Skin of body (tissue), 2 donors: ENCODE data around the gene MCOLN3. TPM values are rescaled to one million over a fixed set of nuclear protein-coding genes. Genes with fewer than 3 reads are reported as not detected.
A peak's percentile ranks its signal among the peaks of the same experiment; 100 is the strongest.
"Not testable (repeated sequence)": the region's sequence is repeated elsewhere in the genome, so short reads cannot be mapped to it uniquely, and the experiment has no call there.

Source experiments
- DNase-seq: peaks from one replicate; lab custom pipeline; 2025; lab: John Stamatoyannopoulos, UW
- total RNA-seq: library from RNA; depleted of rRNA; stranded (reverse); fragments of >200 nt; gene quantifications from one replicate; pipeline ENCODE4 v1.2.3, GENCODE V29; 2014

Gene MCOLN3
- total RNA-seq, 1 donor from 2014 or later: 1.6 TPM

DNA sequence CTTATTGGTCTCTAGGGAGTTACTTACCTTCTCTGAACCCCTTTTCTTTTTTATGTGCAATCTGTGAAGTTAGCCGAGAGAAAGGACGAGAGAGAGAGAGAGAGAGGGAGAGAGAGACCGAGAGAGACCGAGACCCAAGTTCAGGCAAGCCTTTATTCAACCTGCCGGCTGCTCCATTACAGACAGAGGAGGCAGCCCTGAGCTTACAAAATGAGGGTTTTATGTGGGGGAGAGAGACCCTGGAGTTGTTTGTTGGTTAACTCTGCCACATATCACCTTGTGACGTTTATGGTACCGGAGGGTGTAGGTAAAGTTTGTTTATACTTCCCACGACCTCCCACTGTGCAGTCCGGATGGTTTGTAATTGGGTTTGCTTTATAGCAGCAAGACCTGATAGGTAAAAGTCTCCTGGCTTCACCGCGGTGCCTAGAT lies 1.5 kb upstream of the MCOLN3 start:
- no peak for DNase-seq

DNA sequence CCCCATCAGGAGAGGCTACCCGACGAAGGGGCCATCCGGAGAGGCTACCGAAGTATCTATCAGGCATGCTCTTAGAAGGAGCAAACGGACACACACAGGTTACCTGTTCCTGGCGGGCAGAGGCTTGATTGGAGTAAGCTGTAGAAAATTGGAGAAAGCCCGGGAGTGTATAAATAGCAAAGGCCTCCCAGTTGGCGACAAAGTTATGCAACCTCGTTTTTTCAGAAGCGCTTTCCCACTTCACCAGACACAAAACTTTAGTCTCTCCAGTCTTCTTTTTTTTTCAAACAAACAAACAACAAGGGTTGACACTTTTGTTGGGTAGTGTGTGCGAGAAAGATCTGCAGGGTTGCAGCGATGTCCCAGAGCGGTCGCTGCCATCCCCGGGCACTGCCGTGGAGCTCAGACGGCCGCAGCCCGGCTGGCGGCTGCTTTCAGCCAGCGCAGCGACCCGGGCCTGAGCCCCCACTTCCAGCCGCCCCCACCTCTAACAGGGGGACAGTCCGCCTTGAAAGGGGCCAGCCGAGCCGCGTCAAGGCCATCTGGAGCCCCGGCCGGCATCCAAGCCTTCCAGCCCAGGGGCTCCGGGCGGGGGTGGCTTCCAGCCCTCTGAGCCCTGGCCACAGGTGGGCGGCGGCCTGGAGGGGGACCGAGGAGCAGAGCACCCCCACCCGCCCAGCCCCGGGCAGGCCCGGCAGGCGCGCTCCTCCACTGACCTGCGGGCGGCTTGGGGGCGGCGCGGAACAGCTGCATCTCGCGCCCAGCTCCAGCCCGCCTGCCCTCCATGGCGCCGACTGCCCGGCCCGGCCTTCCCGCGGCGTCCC lies 616 bp downstream of the MCOLN3 start:
- DNase-seq: no peak

GRCh38 chr1:85047144-85047471 lies 1.2 kb downstream of the MCOLN3 start:
- no peak for DNase-seq

- DNase-seq: no peak
Observed at GRCh38 chr1:85042413-85042812, 5.9 kb downstream of the MCOLN3 start.

DNA sequence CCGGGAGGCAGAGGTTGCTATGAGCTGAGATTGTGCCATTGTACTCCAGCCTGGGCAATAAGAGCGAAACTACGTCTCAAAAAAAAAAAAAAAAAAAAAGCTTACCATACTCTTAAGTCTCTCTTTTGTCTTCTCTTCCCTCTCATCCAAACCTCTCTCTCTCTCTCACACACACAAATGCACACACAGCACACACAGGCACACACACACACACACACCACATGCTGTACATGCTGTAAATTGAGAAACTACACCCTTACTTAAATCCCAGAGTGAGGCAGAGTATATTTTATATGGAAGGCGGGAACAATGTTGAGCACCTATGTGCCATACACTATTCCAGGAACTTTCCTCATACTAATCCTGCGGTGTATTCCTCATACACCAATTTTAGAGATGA lies 6.5 kb downstream of the MCOLN3 start:
- DNase-seq: no peak

DNA sequence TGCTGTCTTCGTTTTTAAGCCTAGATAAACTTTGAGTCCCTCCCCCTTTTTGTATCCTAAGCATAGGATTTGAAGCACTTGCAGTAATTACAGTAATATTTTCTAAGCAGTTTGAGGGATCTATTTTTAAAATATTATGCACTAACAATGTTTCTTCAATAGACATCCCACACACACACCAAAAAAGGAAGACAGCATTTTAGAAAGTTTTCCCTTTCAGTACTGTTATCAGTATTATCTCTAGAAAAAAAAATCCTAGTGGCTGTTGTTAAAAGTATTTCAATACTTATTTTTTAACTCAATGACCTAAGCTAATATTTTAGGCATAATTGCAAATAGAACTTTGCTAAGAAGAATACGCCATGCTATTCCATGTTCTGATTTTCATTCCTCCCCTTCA lies 15.1 kb downstream of the MCOLN3 start:
- no peak for DNase-seq

DNA sequence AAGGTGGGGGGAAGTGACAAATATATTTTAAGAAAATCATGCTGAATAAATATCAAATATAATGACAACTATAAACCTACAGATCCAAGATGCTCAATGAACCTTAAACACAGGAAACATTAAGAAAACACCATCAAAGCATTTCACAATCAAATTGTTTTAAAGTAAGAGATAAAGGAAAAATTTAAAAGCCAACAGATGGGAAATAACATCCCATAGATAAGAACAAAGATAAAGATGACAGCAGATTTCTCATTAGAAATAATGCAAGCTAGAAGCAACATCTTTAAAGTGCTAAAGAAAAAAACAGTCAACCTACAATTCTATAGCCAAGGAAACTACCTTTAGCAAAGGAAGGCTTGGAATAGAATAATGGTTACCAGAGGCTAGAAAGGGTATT lies 17.8 kb downstream of the MCOLN3 start:
- no peak for DNase-seq

- DNase-seq: no peak
Observed at GRCh38 chr1:85028151-85028550, 20.1 kb downstream of the MCOLN3 start.

DNA sequence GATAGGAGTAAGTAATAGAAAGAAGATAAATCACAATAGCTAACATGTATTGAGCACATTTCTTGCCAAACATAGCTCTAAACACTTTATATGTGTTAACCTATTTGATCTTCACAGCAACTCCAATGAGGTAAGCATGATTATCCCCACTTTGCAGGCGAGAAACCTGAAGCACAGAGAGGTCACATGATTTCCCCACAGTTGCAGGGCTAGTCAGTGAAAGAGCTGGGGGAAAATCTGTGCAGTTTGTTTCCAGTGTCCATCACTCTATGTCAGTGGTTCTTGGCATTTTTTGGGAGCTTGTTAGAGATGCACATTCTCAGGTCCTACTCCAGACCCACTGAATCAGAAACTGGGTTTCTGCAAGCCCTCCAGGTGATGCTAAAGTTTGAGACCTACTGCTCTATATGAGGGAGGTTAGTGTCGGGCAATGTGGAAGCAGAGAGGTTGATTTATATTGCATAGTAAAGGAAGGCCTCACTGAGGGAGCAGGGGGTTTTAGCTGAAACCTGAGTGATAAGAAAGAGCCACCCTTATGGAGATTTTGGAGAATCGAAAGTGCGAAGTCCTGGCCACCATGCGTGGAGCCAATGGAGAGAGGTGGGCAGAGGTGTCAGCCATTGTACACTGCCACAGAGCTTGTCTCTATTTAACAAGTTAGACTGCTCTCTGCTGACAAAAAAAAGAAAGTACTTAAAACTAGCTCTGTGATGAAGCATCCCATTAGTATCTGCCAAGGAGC lies 20.9 kb downstream of the MCOLN3 start:
- DNase-seq: no peak

DNA sequence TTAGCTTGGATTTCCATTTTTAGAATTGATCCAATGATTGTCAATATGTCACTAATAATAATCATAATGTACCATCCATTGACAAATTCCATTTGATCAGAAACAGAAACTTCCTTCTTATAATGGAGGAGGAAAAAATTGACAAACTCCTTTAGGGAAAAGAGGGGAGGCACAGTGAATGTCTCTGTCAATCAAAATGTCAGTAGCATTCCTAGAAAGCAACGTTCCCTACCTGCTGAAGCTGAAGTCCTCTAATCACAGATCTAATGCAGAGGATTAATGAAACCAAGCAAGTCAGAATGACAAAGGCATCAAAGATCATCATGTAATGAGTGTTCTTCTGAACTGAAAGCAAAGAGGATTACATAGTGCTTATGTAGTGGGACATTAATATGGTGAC lies 22.4 kb downstream of the MCOLN3 start:
- DNase-seq: no peak

GRCh38 chr1:85024736-85025135 lies 23.6 kb downstream of the MCOLN3 start:
- DNase-seq: no peak

DNA sequence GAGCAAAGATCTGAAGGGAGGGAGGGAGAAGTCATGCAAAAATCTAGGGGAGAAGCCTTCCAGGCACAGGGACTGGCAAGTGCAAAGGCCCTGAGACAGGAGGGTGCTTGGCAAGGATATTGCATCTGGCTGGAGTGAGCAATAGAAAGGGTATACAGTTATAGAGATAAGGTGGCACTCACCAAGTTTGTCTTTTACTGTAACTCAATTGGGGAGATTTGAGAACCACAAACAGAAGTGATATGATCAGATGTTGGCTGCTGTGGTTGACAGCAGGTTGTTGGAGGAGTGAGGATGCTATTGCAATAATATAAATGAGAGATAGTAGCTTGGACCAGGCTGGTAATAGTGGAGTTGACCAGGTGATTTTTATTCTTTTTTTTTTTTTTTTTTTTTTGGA lies 25.6 kb downstream of the MCOLN3 start:
- DNase-seq: no peak

GRCh38 chr1:85019994-85020393 lies 28.3 kb downstream of the MCOLN3 start:
- peak; percentile 97 for DNase-seq

DNA sequence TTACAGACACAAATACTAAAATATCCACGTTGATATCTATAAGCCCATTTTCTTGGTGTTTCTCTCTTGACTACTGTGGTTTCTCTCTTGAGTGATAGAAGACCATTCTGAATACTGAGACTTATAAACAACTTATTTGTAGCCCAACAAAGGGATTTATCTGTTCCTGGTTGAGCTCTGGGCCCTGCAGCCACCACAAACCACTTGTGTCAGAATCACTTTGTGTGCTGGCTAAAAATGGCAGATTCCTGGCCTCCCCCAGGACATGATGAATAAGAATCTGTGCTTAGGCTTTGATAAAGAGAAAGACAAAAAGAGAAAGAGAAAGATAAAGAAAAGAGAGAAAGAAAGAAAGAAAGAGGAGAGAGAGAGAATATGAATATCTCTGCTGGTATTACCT lies 32.5 kb downstream of the MCOLN3 start:
- no peak for DNase-seq

- DNase-seq: not testable (repeated sequence)
Observed at GRCh38 chr1:85005641-85006040, 42.7 kb downstream of the MCOLN3 start.

DNA sequence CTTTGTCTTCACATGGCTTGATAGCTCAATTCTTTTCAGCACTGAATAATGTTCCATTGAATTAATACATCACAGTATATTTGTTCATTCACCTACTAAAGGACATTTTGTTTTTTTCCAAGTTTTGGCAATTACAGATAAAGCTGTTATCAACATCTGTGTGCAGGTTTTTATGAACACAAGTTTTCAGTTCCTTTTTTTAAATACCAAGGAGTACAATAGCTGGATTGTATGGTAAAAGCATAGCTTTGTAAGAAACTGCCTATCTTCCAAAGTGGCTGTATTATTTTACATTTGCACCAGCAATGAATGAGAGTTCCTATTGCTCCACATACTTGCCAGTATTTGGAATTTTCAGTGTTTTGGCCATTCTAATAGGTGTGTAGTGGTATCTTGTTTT lies 46.6 kb downstream of the MCOLN3 start:
- no peak for DNase-seq

DNA sequence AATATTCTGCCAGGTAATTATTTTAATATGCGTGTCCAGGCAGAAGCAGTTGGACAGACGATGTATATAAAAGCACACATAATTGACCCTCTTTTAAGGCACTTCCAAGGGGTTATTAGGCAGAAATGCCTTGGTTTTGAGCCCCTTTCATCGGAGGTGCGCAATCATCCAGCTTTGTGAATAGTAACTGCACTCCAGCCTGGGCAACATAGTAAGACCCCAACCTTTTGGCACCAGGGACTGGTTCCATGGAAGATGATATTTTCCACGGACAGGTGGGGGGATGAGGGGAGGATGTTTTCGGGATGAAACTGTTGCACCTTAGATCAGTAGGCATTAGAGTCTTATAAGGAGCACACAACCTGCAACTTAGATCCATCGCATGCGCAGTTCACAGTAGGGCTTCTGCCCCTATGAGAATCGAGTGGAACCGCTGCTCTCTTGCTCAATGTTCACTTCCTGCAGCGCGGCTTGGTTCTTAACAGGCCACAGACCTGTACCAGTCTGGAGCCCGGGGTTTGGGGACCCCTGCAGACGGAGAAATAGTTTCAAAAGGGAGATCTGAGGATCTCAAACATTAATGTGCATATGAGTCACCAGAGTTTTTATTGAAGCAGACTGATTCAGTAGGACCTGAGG lies 49.5 kb downstream of the MCOLN3 start:
- no peak for DNase-seq

DNA sequence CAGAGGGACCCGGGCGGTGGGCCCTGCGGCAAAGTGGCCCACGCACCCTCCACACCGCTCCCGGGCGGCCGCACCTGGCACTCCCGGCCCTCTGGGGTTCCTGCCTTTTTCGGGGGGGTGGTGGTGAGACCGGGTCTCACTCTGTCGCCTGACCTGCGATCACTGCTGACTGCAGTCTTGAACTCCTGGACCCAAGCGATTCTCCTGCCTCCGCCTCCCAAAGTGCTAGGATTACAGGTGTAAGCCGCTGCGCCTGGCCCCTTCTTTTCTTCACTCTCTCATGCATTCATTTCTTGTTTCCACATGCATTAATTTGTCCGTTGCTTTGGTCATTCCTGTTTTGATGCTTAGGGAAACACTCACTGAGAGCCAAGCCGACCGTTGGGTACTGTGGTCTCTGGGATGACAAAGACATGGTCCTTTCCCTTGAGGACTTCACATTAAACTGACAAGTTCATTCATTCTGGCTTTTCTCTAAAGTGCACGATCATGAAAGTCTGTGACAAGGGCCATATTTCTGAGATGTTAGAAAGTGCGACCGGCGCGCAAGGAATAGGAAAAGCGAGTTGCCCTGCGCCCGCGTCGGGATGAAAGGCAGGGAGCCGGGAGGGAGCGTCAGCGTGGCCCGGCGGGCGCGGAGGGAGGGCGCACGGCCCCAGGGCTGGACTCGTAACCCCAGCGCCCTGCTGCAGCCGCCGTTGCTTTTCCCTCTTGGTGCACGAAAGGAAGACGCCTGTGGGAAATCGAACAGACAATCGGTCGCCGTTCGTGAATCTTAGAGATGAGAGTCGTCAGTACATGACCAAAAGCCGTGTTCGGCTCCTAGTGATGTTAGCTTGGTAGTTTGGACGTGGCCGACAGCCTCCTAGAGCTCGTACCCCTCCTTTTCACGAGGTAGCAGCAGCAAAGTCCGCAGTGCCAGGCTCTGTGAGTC lies 50.4 kb downstream of the MCOLN3 start:
- DNase-seq: no peak

DNA sequence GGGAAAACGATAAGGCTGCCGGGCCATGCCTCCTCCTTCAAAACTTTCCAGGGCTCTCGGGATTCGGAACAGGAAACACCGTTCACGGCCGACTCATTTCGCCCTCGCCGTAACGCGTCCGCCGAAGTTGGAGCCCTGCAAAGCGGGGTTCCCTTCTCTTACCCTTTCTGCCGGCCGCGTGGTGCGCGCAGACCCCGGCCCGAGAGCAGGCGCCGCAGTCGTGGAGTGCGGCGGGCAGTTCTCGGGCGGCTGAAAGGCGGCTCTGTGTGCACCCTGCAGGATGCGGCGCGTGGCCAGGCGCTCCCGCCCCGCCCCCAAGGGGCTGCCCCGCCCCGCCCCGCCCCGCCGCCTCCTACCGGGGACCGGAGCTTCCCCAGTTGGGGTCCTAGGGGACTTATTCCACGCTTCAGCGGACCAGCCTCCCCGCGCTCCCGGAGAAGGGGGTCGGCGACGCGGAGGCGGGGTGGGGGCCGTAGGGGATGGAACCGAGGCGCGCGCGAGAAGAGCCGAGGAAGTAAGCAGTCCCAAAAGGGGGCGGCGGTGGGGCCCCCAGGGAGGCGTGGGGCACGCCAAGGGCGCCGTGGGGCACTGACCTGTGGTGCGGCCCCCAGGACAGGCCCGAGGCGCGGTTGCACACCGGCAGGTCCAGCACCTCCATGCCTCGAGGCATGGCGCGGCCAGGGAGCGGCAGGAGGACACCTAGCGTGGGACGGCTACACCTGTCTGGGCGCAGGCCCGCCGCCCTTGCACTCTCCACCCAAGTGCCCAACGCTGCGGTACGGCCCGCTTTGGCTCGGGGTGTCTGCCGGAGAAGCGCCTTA lies 51.2 kb downstream of the MCOLN3 start, which contains the start of gene MCOLN2:
Gene MCOLN2 (minus strand): TSS at position 268 of the 821 bp plus-strand sequence. CDS start 241 bp downstream, at position 27.
- DNase-seq: no peak
